ENCODE measurements around the gene ARHGEF4. TPM values are rescaled to one million over a fixed set of nuclear protein-coding genes. Genes with fewer than 3 reads are reported as not detected.

ARHGEF4 gene
- total and polyA plus RNA-seq, 10 of the 15 experiments (the other 5 are each of a cell fraction or from before 2014, with no cell fraction given), result 0.02 to 0.24 (median 0.16) TPM; not detected in 6

DNA sequence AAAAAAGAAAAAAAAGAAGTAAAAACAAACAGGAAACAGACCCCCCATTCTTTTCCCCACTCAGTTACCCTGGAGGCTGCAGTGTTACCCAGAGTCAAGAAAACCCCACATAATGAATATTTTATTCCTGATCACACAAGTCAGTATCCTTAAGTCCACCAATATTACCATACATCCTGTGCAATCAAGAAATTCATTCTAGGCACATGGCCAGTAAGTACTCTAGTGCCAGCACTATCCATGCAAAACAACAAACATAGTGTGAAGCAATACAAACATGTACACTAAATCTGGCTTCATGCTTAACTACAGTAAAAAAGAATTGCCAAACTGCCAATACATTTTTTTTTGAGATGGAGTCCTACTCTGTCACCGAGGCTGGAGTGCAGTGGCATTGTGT, 145.0 kb downstream of the ARHGEF4 start (continued):
- TF ChIP-seq, protein P1, sequence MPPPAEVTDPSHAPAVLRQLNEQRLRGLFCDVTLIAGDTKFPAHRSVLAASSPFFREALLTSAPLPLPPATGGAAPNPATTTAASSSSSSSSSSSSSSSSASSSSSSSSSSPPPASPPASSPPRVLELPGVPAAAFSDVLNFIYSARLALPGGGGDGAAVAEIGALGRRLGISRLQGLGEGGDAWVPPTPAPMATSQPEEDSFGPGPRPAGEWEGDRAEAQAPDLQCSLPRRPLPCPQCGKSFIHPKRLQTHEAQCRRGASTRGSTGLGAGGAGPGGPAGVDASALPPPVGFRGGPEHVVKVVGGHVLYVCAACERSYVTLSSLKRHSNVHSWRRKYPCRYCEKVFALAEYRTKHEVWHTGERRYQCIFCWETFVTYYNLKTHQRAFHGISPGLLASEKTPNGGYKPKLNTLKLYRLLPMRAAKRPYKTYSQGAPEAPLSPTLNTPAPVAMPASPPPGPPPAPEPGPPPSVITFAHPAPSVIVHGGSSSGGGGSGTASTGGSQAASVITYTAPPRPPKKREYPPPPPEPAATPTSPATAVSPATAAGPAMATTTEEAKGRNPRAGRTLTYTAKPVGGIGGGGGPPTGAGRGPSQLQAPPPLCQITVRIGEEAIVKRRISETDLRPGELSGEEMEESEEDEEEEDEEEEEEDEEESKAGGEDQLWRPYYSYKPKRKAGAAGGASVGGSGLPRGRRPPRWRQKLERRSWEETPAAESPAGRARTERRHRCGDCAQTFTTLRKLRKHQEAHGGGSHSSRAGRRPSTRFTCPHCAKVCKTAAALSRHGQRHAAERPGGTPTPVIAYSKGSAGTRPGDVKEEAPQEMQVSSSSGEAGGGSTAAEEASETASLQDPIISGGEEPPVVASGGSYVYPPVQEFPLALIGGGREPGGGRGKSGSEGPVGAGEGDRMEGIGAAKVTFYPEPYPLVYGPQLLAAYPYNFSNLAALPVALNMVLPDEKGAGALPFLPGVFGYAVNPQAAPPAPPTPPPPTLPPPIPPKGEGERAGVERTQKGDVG (CRISPR knock-in tag; IDR thresholded peaks at IDR 0.05), result no peak

DNA sequence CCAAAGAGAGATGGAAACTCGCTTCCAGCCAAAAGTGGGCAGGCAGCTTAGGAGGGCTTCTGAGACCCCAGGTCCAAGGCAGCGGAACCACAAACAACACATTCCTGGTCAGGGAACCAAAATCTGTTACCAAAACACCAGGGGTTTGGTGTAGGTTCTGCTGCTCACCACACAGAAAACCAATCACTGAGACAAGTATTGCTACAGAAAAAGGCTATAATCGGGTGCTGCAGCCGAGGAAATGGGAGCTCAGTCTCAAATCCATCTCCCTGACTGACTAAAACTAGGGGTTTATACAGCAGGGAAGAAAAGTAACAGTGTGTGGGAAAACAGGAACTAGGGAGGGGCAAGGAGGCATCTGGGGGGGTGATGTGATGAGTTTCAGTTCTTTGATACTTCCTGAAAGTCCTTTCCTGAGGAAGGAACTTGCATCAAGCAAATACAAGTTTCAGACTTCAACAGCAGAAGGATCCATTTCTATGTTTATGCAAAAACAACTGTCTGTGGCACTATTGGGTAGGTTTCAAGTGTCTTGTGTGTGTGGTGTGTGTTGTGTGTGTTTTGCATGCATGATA, 148.6 kb downstream of the ARHGEF4 start:
- DNase-seq (ENCODE audit: low read depth, low spot score) (no peak), FAIRE-seq (no peak), ATAC-seq (no peak)
- in situ Hi-C loops (cut with MboI), result no loop called here
- Histone ChIP-seq H3K4me1 (ENCODE audit: control insufficient read depth, insufficient read depth, low read length) (no peaks in the 10 kb centered on the region), H3K27me3 (replicated peaks in 1 of 2; ENCODE audit: control insufficient read depth in 2 of 2, insufficient read depth in 2 of 2, low read length in 1 of 2) (no peaks in the 10 kb centered on the region), H3K4me3 (no peak overlapping the region), H2AFZ (ENCODE audit: control insufficient read depth, low read depth, low read length) (no peak overlapping the region), H3K9me3 (replicated peaks; ENCODE audit: control insufficient read depth, insufficient read depth, low read length) (no peaks in the 10 kb centered on the region; the same call in 2 of the 3 replicates), H3K36me3 (ENCODE audit: control insufficient read depth in 2 of 2, insufficient read depth in 2 of 2, low read length in 1 of 2) (no peaks in the 10 kb centered on the region), H3K27ac (ENCODE audit: control insufficient read depth, insufficient read depth) (no peak overlapping the region), H3K9ac (ENCODE audit: control insufficient read depth, insufficient read depth, low read length) (no peak overlapping the region), H3K79me2 (ENCODE audit: control insufficient read depth, insufficient read depth, low read length) (no peaks in the 10 kb centered on the region), H4K20me1 (ENCODE audit: control insufficient read depth, insufficient read depth) (no peaks in the 10 kb centered on the region), H3K4me2 (ENCODE audit: control insufficient read depth, insufficient read depth) (no peak overlapping the region)
- ChIA-PET CTCF (no interaction called here), POLR2A (no interaction called here), RAD21 (ENCODE audit: unreplicated experiment) (no interaction called here), SMC1A (ENCODE audit: uncharacterized antibody, unreplicated experiment) (no interaction called here)
- intact Hi-C loops (cut with micrococcal nuclease; ENCODE audit: unreplicated experiment), result no loop called here
- WGBS (ENCODE audit: insufficient coverage, insufficient replicate concordance, low lambda C conversion rate, missing lambda C conversion rate), result 34% methylated on average over 4 of the region's 4 CpGs
- BruUV-seq (replicated peaks), result no TSS peak
- TF ChIP-seq STAT3 (IDR thresholded peaks at IDR 0.05; ENCODE audit: low read depth, low read length), result no peak
- TF ChIP-seq SP1 (IDR thresholded peaks at IDR 0.05; ENCODE audit: low read depth, low read length), result no peak
- TF ChIP-seq, protein P2, sequence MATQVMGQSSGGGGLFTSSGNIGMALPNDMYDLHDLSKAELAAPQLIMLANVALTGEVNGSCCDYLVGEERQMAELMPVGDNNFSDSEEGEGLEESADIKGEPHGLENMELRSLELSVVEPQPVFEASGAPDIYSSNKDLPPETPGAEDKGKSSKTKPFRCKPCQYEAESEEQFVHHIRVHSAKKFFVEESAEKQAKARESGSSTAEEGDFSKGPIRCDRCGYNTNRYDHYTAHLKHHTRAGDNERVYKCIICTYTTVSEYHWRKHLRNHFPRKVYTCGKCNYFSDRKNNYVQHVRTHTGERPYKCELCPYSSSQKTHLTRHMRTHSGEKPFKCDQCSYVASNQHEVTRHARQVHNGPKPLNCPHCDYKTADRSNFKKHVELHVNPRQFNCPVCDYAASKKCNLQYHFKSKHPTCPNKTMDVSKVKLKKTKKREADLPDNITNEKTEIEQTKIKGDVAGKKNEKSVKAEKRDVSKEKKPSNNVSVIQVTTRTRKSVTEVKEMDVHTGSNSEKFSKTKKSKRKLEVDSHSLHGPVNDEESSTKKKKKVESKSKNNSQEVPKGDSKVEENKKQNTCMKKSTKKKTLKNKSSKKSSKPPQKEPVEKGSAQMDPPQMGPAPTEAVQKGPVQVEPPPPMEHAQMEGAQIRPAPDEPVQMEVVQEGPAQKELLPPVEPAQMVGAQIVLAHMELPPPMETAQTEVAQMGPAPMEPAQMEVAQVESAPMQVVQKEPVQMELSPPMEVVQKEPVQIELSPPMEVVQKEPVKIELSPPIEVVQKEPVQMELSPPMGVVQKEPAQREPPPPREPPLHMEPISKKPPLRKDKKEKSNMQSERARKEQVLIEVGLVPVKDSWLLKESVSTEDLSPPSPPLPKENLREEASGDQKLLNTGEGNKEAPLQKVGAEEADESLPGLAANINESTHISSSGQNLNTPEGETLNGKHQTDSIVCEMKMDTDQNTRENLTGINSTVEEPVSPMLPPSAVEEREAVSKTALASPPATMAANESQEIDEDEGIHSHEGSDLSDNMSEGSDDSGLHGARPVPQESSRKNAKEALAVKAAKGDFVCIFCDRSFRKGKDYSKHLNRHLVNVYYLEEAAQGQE (IDR thresholded peaks at IDR 0.05; ENCODE audit: low read depth, low read length), result no peak
- TF ChIP-seq FOXM1 (IDR thresholded peaks at IDR 0.05; ENCODE audit: low read depth, low read length), result no peak
- TF ChIP-seq, protein P3, sequence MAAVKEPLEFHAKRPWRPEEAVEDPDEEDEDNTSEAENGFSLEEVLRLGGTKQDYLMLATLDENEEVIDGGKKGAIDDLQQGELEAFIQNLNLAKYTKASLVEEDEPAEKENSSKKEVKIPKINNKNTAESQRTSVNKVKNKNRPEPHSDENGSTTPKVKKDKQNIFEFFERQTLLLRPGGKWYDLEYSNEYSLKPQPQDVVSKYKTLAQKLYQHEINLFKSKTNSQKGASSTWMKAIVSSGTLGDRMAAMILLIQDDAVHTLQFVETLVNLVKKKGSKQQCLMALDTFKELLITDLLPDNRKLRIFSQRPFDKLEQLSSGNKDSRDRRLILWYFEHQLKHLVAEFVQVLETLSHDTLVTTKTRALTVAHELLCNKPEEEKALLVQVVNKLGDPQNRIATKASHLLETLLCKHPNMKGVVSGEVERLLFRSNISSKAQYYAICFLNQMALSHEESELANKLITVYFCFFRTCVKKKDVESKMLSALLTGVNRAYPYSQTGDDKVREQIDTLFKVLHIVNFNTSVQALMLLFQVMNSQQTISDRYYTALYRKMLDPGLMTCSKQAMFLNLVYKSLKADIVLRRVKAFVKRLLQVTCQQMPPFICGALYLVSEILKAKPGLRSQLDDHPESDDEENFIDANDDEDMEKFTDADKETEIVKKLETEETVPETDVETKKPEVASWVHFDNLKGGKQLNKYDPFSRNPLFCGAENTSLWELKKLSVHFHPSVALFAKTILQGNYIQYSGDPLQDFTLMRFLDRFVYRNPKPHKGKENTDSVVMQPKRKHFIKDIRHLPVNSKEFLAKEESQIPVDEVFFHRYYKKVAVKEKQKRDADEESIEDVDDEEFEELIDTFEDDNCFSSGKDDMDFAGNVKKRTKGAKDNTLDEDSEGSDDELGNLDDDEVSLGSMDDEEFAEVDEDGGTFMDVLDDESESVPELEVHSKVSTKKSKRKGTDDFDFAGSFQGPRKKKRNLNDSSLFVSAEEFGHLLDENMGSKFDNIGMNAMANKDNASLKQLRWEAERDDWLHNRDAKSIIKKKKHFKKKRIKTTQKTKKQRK (IDR thresholded peaks at IDR 0.05; ENCODE audit: low read depth, low read length), result no peak
- TF ChIP-seq EZH2 (IDR thresholded peaks at IDR 0.05; ENCODE audit: borderline replicate concordance, control insufficient read depth, low read depth, low read length), result no peak
- no peak for TF ChIP-seq EP300 (IDR thresholded peaks at IDR 0.05; ENCODE audit: borderline replicate concordance in 1 of 2, control insufficient read depth in 1 of 2, low read depth in 2 of 2, low read length in 2 of 2)
- no peak for TF ChIP-seq TCF7 (IDR thresholded peaks at IDR 0.05; ENCODE audit: borderline replicate concordance)
- TF ChIP-seq SUPT20H (IDR thresholded peaks at IDR 0.05; ENCODE audit: borderline replicate concordance, control insufficient read depth, low read depth, low read length), result no peak
- no peak for TF ChIP-seq SPI1 (IDR thresholded peaks at IDR 0.05; ENCODE audit: borderline replicate concordance, insufficient read depth, low read depth, low read length)
